ENCODE data around the gene ERC2.

DNA sequence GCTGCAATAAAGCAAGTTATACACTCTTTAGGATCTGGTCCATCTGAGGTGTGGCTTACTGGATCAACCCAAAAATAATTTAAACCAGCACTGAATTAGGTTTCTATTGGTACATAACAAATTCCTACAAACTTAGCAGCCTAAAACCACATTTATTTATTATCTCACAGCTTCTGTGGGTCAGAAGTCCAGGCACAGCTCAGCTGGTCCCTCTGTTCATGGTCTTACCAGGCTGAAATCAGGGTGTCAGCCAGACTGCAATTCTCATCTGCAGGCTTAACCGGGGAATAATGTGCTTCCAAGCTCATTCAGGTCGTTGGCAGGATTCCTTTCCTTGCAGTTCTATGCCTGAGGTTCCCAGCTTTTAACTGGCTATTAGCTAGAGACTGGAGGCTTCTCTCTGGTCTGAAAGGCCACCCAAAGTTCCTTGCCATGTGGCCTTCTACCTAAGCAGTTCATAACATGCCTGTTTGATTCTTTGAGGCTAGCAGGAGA lies 503.7 kb downstream of the ERC2 start:
- TF ChIP-seq, protein P1, sequence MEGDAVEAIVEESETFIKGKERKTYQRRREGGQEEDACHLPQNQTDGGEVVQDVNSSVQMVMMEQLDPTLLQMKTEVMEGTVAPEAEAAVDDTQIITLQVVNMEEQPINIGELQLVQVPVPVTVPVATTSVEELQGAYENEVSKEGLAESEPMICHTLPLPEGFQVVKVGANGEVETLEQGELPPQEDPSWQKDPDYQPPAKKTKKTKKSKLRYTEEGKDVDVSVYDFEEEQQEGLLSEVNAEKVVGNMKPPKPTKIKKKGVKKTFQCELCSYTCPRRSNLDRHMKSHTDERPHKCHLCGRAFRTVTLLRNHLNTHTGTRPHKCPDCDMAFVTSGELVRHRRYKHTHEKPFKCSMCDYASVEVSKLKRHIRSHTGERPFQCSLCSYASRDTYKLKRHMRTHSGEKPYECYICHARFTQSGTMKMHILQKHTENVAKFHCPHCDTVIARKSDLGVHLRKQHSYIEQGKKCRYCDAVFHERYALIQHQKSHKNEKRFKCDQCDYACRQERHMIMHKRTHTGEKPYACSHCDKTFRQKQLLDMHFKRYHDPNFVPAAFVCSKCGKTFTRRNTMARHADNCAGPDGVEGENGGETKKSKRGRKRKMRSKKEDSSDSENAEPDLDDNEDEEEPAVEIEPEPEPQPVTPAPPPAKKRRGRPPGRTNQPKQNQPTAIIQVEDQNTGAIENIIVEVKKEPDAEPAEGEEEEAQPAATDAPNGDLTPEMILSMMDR (tag by site-specific recombination; IDR thresholded peaks at IDR 0.05): no peak
- TF ChIP-seq ZNF23 (tag by site-specific recombination; IDR thresholded peaks at IDR 0.05; ENCODE audit: borderline replicate concordance) (no peak), ZNF174 (tag by site-specific recombination; IDR thresholded peaks at IDR 0.05) (no peak), ZNF223 (tag by site-specific recombination; IDR thresholded peaks at IDR 0.05) (no peak), ZNF660 (tag by site-specific recombination; IDR thresholded peaks at IDR 0.05) (no peak), ZNF248 (tag by site-specific recombination; IDR thresholded peaks at IDR 0.05) (no peak), KLF10 (tag by site-specific recombination; IDR thresholded peaks at IDR 0.05) (no peak), ZBTB17 (tag by site-specific recombination; IDR thresholded peaks at IDR 0.05) (no peak)
- TF ChIP-seq, protein P2, sequence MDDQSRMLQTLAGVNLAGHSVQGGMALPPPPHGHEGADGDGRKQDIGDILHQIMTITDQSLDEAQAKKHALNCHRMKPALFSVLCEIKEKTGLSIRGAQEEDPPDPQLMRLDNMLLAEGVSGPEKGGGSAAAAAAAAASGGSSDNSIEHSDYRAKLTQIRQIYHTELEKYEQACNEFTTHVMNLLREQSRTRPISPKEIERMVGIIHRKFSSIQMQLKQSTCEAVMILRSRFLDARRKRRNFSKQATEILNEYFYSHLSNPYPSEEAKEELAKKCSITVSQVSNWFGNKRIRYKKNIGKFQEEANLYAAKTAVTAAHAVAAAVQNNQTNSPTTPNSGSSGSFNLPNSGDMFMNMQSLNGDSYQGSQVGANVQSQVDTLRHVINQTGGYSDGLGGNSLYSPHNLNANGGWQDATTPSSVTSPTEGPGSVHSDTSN (CRISPR knock-in tag; IDR thresholded peaks at IDR 0.05): no peak
- TF ChIP-seq, protein P3, sequence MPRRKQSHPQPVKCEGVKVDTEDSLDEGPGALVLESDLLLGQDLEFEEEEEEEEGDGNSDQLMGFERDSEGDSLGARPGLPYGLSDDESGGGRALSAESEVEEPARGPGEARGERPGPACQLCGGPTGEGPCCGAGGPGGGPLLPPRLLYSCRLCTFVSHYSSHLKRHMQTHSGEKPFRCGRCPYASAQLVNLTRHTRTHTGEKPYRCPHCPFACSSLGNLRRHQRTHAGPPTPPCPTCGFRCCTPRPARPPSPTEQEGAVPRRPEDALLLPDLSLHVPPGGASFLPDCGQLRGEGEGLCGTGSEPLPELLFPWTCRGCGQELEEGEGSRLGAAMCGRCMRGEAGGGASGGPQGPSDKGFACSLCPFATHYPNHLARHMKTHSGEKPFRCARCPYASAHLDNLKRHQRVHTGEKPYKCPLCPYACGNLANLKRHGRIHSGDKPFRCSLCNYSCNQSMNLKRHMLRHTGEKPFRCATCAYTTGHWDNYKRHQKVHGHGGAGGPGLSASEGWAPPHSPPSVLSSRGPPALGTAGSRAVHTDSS (tag by site-specific recombination; IDR thresholded peaks at IDR 0.05): no peak
- TF ChIP-seq, protein P4, sequence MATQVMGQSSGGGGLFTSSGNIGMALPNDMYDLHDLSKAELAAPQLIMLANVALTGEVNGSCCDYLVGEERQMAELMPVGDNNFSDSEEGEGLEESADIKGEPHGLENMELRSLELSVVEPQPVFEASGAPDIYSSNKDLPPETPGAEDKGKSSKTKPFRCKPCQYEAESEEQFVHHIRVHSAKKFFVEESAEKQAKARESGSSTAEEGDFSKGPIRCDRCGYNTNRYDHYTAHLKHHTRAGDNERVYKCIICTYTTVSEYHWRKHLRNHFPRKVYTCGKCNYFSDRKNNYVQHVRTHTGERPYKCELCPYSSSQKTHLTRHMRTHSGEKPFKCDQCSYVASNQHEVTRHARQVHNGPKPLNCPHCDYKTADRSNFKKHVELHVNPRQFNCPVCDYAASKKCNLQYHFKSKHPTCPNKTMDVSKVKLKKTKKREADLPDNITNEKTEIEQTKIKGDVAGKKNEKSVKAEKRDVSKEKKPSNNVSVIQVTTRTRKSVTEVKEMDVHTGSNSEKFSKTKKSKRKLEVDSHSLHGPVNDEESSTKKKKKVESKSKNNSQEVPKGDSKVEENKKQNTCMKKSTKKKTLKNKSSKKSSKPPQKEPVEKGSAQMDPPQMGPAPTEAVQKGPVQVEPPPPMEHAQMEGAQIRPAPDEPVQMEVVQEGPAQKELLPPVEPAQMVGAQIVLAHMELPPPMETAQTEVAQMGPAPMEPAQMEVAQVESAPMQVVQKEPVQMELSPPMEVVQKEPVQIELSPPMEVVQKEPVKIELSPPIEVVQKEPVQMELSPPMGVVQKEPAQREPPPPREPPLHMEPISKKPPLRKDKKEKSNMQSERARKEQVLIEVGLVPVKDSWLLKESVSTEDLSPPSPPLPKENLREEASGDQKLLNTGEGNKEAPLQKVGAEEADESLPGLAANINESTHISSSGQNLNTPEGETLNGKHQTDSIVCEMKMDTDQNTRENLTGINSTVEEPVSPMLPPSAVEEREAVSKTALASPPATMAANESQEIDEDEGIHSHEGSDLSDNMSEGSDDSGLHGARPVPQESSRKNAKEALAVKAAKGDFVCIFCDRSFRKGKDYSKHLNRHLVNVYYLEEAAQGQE (tag by site-specific recombination; IDR thresholded peaks at IDR 0.05): no peak

Measured in HEK293 (cell line).